IPS-20b (cell line): ENCODE measurements around the gene LKAAEAR1.

Source experiments
- H3K27ac ChIP-seq: one replicate; pipeline ENCODE4 v1.5.1; 2013; ENCODE audit warnings: low read length
- H3K27me3 ChIP-seq: 2 replicates; pipeline ENCODE4 v1.6.1; 2013; ENCODE audit warnings: mild to moderate bottlenecking, low read length, inconsistent platforms; ENCODE audit not compliant: insufficient read depth
- H3K36me3 ChIP-seq: 2 replicates; pipeline ENCODE4 v1.6.1; 2013; ENCODE audit warnings: low read depth, mild to moderate bottlenecking, inconsistent platforms, low read length, moderate library complexity; ENCODE audit not compliant: insufficient read depth
- H3K4me1 ChIP-seq: 2 replicates; pipeline ENCODE4 v1.6.1; 2013; ENCODE audit warnings: mild to moderate bottlenecking, control low read depth, inconsistent platforms, low read length, moderate library complexity; ENCODE audit not compliant: insufficient read depth
- H3K4me3 ChIP-seq: 2 replicates; pipeline ENCODE4 v1.5.1; 2013; ENCODE audit warnings: mild to moderate bottlenecking, low read length, inconsistent platforms
- H3K9ac ChIP-seq: 2 replicates; pipeline ENCODE4 v1.6.1; 2013; ENCODE audit warnings: low read depth, mild to moderate bottlenecking, inconsistent platforms, low read length, moderate library complexity
- H3K9me3 ChIP-seq: 2 replicates; pipeline ENCODE4 v1.6.1; 2013; ENCODE audit warnings: mild to moderate bottlenecking, low read depth, low read length, inconsistent platforms; ENCODE audit not compliant: insufficient read depth

The LKAAEAR1 gene

DNA sequence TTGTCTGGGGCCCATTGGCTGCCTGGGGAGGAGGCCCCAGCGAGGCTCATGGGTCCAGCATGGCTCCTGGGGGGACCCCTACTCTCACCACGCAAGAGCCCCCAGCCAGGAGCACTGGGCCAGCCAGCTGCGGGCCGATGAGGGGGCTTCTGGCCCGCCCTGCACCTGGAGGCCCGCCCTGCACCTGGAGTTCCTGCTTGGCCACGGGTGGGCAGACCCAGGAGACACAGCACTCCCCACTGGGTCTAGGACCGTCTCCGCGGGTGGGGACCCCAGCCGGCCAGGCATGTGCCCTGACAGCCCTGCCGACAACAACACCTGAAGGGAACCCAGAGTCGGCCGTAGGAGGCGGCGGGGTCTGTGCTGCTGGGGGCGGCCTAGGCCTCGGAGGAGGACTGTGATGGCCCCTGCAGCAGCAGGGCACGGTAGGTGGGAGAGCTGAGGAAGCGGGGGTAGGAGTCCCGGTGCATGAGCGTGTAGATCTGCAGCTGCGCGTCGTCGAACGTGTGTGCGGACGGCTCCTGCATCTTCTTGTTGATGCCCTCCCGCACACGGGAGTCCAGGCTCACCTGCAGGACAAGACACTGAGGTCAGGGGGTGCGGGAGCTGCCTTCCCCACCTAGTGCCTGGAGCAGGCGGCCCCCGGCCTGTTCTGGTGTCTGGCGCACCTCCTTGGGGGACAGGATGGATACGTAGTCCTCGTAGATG is 10.6 kb downstream of the LKAAEAR1 start:
- Histone ChIP-seq H3K9ac (no peak overlapping the region), H3K4me3 (no peak overlapping the region), H3K27me3 (no peaks in the 10 kb centered on the region), H3K9me3 (no peaks in the 10 kb centered on the region), H3K4me1 (no peaks in the 10 kb centered on the region), H3K27ac (no peak overlapping the region), H3K36me3 (no peaks in the 10 kb centered on the region)

- Histone ChIP-seq H3K9me3 (no peaks in the 10 kb centered on the region), H3K4me1 (no peaks in the 10 kb centered on the region), H3K27me3 (no peaks in the 10 kb centered on the region), H3K4me3 (no peak overlapping the region), H3K27ac (no peak overlapping the region), H3K36me3 (no peaks in the 10 kb centered on the region), H3K9ac (no peak overlapping the region)
Measured at GRCh38 chr20:64072498-64073063, 11.6 kb downstream of the LKAAEAR1 start.

DNA sequence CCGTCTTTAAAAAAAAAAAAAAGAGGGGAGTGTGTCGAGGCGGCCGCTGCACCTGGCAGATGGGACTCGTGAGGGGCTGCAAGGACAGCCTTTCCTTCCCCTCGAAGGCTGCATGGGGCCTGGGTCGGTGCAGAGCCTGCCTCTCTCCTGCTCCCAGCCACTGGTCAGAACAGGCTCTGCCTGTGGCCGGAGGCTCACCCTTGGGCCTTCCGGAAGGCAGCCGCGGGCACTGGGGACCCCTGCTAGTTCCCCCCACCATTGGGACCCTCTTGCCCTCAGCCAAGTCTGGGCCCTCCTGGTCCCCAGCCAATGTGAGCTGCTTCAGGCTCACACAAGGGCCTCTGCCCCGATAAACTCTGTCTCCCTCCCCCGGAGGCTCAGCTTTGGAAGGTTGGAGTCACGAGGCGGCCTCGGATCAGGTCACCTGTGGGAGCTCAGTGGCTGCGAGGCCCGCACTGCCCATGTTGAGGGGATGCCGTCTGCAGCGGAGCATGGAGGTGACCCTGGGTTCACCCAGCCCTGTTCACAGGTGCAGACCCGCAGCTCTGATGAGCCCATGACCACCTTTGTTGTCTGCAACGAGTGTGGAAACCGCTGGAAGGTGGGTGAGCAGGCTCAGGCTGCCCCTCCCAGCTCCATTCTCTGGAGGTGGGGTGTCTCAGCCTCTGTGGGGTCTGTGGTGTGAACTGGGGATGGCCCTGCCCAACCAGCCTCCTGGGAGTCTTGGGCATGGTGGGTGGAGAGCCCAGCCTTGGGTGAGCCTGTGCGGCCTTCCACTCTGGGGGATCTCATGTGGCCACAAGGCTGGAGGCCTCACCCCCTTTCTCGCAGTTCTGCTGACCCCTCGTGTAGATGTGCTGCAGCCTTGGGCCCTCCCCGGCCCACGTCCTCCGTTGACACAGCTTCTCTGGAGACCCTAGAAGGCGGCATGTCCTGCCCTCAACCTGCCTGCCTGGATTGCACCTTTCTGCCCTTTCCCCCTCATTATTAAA is 12.6 kb downstream of the LKAAEAR1 start:
- Histone ChIP-seq H3K9ac (no peak overlapping the region), H3K4me3 (no peak overlapping the region), H3K4me1 (no peaks in the 10 kb centered on the region), H3K9me3 (no peaks in the 10 kb centered on the region), H3K36me3 (no peaks in the 10 kb centered on the region), H3K27ac (no peak overlapping the region), H3K27me3 (no peaks in the 10 kb centered on the region)

- no peak overlapping the region for H3K9ac ChIP-seq
- no peaks in the 10 kb centered on the region for H3K4me1 ChIP-seq
- no peaks in the 10 kb centered on the region for H3K36me3 ChIP-seq
- no peaks in the 10 kb centered on the region for H3K9me3 ChIP-seq
- no peak overlapping the region for H3K27ac ChIP-seq
- no peak overlapping the region for H3K4me3 ChIP-seq
- H3K27me3 ChIP-seq, result no peaks in the 10 kb centered on the region
Measured at GRCh38 chr20:64070244-64070993, 13.8 kb downstream of the LKAAEAR1 start.

DNA sequence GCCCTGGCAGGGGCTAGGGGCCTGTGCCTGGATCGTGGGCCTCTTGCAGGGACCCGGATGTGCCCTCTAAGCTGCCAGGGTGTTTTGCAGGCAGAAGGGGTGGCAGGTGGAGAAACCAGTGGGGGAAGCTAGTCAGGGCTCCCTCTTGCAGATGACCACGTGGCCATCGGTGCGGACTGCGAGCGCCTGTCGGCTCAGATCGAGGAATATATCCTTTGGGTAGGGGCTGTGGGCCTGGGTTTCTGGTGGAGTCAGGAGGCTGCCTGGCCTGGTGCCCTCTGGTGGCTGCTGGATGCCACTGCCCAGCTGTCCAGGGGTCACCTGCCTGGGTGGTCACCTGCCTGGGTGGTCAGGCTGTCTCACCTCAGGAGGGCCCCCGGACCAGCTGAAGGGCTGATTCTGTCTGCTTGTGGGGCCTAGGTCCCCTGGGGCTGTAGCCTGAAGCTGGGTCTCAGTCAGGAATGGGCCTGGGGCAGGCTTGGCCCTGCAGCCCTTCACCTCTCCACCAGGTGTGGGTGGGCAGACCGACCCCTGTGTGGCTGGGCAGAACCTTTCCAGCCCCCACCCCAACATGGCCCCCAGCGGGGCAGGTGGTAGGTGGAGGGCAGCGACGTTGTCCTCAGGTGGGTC is 14.5 kb downstream of the LKAAEAR1 start:
- Histone ChIP-seq H3K27ac (no peak overlapping the region), H3K4me1 (no peaks in the 10 kb centered on the region), H3K4me3 (no peak overlapping the region)

DNA sequence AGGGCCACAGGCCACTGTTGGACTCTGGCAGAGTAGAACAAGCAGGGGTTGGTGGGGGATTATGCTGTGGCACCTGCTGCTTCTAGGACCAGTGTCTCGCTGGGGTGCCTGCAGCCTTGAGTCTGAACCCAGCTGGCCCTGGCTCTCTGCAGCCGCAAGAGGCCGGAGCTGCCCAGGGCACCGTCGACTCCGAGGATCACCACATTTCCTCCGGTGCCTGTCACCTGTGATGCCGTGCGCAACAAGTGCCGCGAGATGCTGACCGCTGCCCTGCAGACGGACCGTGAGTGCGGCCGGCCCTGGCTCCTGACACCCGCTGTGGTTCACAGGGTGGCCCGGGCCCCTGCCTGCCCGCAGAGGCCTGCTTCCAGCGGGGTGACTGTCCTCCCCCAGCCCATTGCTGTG is 15.0 kb downstream of the LKAAEAR1 start:
- H3K27ac ChIP-seq, result no peak overlapping the region
- no peaks in the 10 kb centered on the region for H3K36me3 ChIP-seq
- no peaks in the 10 kb centered on the region for H3K9me3 ChIP-seq
- H3K4me3 ChIP-seq, result no peak overlapping the region
- no peak overlapping the region for H3K9ac ChIP-seq
- H3K4me1 ChIP-seq, result no peaks in the 10 kb centered on the region
- H3K27me3 ChIP-seq, result no peaks in the 10 kb centered on the region

More for the DNA sequence above, 14.5 kb downstream of the LKAAEAR1 start:
- H3K36me3 ChIP-seq, result no peaks in the 10 kb centered on the region
- H3K9ac ChIP-seq, result no peak overlapping the region
- H3K9me3 ChIP-seq, result no peaks in the 10 kb centered on the region
- H3K27me3 ChIP-seq, result no peaks in the 10 kb centered on the region

DNA sequence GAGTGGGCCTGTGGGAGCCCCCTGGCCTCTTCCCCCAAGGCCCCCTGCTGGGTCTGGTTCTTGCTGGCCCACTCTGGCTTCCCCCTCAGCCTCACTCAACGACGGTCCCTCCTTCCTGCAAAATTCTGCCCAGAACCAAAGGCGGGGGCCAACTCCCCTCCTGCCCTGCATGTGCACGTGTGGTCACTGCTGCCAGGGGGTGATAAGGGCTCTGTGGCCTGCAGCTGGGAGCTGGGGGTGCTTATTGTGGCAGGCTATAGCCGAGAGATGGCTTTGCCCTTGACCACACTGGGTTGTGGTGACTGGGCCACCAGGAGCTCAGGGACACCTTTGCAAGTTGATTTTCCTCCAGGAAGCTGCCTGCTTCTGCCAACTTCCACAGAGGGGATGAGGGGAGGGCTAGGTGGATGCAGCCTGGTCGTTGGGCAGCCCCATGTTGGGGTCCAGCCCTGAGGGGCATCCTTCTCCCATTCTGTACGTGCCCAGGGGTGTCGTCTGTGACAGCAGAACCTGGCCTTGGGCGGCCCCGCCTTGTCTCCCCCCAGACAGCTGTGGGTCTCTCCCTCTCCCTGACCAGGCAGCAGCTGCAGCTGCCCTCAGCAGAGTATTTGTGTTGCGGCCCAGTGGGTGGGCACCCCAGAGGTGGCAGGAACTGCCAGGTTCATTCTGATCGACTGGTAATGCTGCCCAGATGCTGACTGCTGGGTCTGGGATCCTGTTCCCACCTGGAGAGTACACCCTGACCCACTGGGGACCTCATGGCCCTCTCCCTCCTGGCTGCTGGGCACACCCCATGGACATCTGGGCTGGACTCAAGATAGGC is 15.6 kb downstream of the LKAAEAR1 start:
- no peaks in the 10 kb centered on the region for H3K9me3 ChIP-seq
- no peak overlapping the region for H3K27ac ChIP-seq
- no peaks in the 10 kb centered on the region for H3K36me3 ChIP-seq
- H3K9ac ChIP-seq, result no peak overlapping the region
- no peak overlapping the region for H3K4me3 ChIP-seq
- H3K27me3 ChIP-seq, result no peaks in the 10 kb centered on the region; the same call in 1 of the 2 replicates
- no peaks in the 10 kb centered on the region for H3K4me1 ChIP-seq

- no peaks in the 10 kb centered on the region for H3K9me3 ChIP-seq
- H3K36me3 ChIP-seq, result no peaks in the 10 kb centered on the region
- H3K27me3 ChIP-seq, result no peaks in the 10 kb centered on the region; the same call in 1 of the 2 replicates
- H3K27ac ChIP-seq, result no peak overlapping the region
- H3K4me3 ChIP-seq, result no peak overlapping the region
- no peak overlapping the region for H3K9ac ChIP-seq
- H3K4me1 ChIP-seq, result no peaks in the 10 kb centered on the region
Measured at GRCh38 chr20:64067733-64068307, 16.4 kb downstream of the LKAAEAR1 start.

GRCh38 chr20:64067005-64067632 is 17.1 kb downstream of the LKAAEAR1 start:
- Histone ChIP-seq H3K4me1 (no peaks in the 10 kb centered on the region), H3K9ac (no peak overlapping the region), H3K27ac (no peak overlapping the region), H3K9me3 (no peaks in the 10 kb centered on the region), H3K36me3 (no peaks in the 10 kb centered on the region), H3K27me3 (no peaks in the 10 kb centered on the region; the same call in 1 of the 2 replicates), H3K4me3 (no peak overlapping the region)

DNA sequence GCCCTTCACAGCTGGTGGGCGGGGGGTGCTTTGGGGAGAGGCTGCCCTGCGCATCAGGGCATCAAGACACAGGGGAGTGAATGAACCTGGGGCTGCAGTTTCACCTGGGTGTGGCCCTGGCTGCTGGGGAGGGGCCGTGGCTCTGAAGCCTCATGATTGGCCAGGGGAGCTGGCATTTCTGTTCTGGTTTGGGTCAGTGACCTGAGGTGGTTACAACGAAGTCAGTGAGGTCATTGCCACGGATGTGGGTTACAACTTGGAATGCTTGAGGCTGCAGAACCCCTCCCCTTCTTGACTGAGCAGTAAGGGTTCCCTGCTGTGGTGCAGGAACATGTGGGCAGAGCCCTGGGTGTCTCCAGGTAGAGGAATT is 18.2 kb downstream of the LKAAEAR1 start:
- H3K4me3 ChIP-seq, result no peak overlapping the region
- no peaks in the 10 kb centered on the region; the same call in 1 of the 2 replicates for H3K27me3 ChIP-seq
- H3K9me3 ChIP-seq, result no peaks in the 10 kb centered on the region
- H3K4me1 ChIP-seq, result no peaks in the 10 kb centered on the region
- H3K36me3 ChIP-seq, result no peaks in the 10 kb centered on the region
- H3K9ac ChIP-seq, result no peak overlapping the region
- H3K27ac ChIP-seq, result no peak overlapping the region
